Right lobe of liver (tissue), 4 donors: ENCODE data around the gene UNC13D.
A peak's percentile ranks its signal among the peaks of the same experiment; 100 is the strongest.

Experiments
- CTCF ChIP-seq, 4 donors: fragments of 200-600 bp in 3 of 4; fragments of 450-650 bp in 1 of 4; IDR thresholded peaks; one replicate each; pipeline versions ENCODE4 v1.5.1 to v1.8.0; 2016 to 2022; ENCODE audit warnings: antibody characterized with exemption in 4 of 4, mild to moderate bottlenecking in 2 of 4
- POLR2A ChIP-seq: fragments of 450-650 bp; IDR thresholded peaks from one replicate; pipeline ENCODE4 v1.6.1; 2017; ENCODE audit warnings: antibody characterized with exemption, mild to moderate bottlenecking
- donor health status: DM: no; HTN: no; CAD: no.
- donor health status: DM: no; HTN: no; CAD: no.
- donor health status: DM: no; HTN: yes; CAD: no.

GRCh38 chr17:75819116-75819515, 25.1 kb downstream of the UNC13D start:
- no peak for TF ChIP-seq POLR2A
- TF ChIP-seq CTCF (IDR thresholded peaks at IDR 0.05) = peak in 1 of 4 donors; percentile 18
